OCI-LY3 (cell line): ENCODE measurements around the gene ALG1.
"Not testable (repeated sequence)": the region's sequence is repeated elsewhere in the genome, so short reads cannot be mapped to it uniquely, and the experiment has no call there.

Experiments used
- H2AFZ ChIP-seq: fragments of 200-600, 300-600 bp; shearing (Covaris generic); 2 replicates; pipeline ENCODE4 v1.6.0; 2014; ENCODE audit warnings: antibody characterized with exemption, low read depth, low read length
- H3K27ac ChIP-seq: fragments of 200-600, 300-600 bp; sonication (generic); 2 replicates; pipeline ENCODE4 v1.5.1; 2014; ENCODE audit warnings: mild to moderate bottlenecking, low read length, moderate library complexity, mixed read lengths
- H3K27me3 ChIP-seq: fragments of 200-600, 300-600 bp; sonication (generic); 2 replicates; pipeline ENCODE4 v1.6.1; 2014; ENCODE audit warnings: low read depth, low read length, mixed read lengths
- H3K36me3 ChIP-seq: fragments of 200-600, 300-600 bp; sonication (generic); replicated peaks from 2 replicates; pipeline ENCODE3; 2014; ENCODE audit warnings: low read depth, low read length, mixed read lengths
- H3K4me1 ChIP-seq: fragments of 300-600, 200-600 bp; sonication (generic); 2 replicates; pipeline ENCODE4 v1.6.1; 2014; ENCODE audit warnings: low read length, mixed read lengths
- H3K4me2 ChIP-seq: fragments of 200-600, 300-600 bp; sonication (generic); 2 replicates; pipeline ENCODE4 v1.6.1; 2014; ENCODE audit warnings: low read length, mixed read lengths
- H3K4me3 ChIP-seq: fragments of 300-600, 200-600 bp; sonication (generic); 2 replicates; pipeline ENCODE4 v1.5.1; 2014; ENCODE audit warnings: antibody characterized with exemption, mild to moderate bottlenecking, low read length, moderate library complexity
- H3K79me2 ChIP-seq: fragments of 300-600, 200-600 bp; shearing (Covaris generic); 2 replicates; pipeline ENCODE4 v1.6.1; 2014; ENCODE audit warnings: mild to moderate bottlenecking, low read length, mixed read lengths
- H3K9ac ChIP-seq: fragments of 300-600, 200-600 bp; shearing (Covaris generic); 2 replicates; pipeline ENCODE4 v1.6.0; 2014; ENCODE audit warnings: mild to moderate bottlenecking, low read length, moderate library complexity
- H3K9me3 ChIP-seq: fragments of 200-600, 300-600 bp; shearing (Covaris generic); 2 replicates; pipeline ENCODE4 v1.6.1; 2014; ENCODE audit warnings: low read length, mixed read lengths; ENCODE audit not compliant: insufficient read depth
- H4K20me1 ChIP-seq: fragments of 200-600, 300-600 bp; sonication (generic); 2 replicates; pipeline ENCODE4 v1.6.1; 2016; ENCODE audit warnings: low read length, mixed read lengths; ENCODE audit not compliant: insufficient read depth
- EZH2phosphoT487 ChIP-seq: fragments of 200-600 bp; shearing (Covaris generic); IDR thresholded peaks from 2 replicates; pipeline ENCODE4 v1.6.1; 2018; ENCODE audit warnings: antibody characterized with exemption, mixed run types, low read depth
- TF ChIP-seq, protein P1 (sequence below): fragments of 200-600, 300-600 bp; sonication (generic); IDR thresholded peaks from 2 replicates; pipeline ENCODE4 v1.5.1; 2014; ENCODE audit warnings: antibody characterized with exemption, low read length, low read depth

Gene ALG1

GRCh38 chr16:5041600-5042133, 30.0 kb upstream of the ALG1 start:
- Histone ChIP-seq H3K4me1 (peaks cover 9% of the 10 kb centered on the region; the same call in 1 of the 2 replicates), H3K79me2 (no peaks in the 10 kb centered on the region), H3K4me3 (no peak overlapping the region), H3K9me3 (no peaks in the 10 kb centered on the region), H3K36me3 (no peaks in the 10 kb centered on the region), H3K4me2 (peak overlapping the region; percentile 10; the same call in 1 of the 2 replicates), H3K27ac (no peak overlapping the region), H2AFZ (no peak overlapping the region), H4K20me1 (no peaks in the 10 kb centered on the region), H3K27me3 (peaks cover 32% of the 10 kb centered on the region), H3K9ac (no peak overlapping the region)
- no peak for TF ChIP-seq EZH2phosphoT487
- TF ChIP-seq, protein P1, sequence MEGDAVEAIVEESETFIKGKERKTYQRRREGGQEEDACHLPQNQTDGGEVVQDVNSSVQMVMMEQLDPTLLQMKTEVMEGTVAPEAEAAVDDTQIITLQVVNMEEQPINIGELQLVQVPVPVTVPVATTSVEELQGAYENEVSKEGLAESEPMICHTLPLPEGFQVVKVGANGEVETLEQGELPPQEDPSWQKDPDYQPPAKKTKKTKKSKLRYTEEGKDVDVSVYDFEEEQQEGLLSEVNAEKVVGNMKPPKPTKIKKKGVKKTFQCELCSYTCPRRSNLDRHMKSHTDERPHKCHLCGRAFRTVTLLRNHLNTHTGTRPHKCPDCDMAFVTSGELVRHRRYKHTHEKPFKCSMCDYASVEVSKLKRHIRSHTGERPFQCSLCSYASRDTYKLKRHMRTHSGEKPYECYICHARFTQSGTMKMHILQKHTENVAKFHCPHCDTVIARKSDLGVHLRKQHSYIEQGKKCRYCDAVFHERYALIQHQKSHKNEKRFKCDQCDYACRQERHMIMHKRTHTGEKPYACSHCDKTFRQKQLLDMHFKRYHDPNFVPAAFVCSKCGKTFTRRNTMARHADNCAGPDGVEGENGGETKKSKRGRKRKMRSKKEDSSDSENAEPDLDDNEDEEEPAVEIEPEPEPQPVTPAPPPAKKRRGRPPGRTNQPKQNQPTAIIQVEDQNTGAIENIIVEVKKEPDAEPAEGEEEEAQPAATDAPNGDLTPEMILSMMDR = no peak

GRCh38 chr16:5042574-5043171, 29.0 kb upstream of the ALG1 start:
- no peaks in the 10 kb centered on the region for H3K79me2 ChIP-seq
- no peak overlapping the region for H2AFZ ChIP-seq
- no peak overlapping the region for H3K4me3 ChIP-seq
- no peak overlapping the region for H3K9ac ChIP-seq
- H3K4me2 ChIP-seq = no peak overlapping the region
- peaks cover 9% of the 10 kb centered on the region; the same call in 1 of the 2 replicates for H3K4me1 ChIP-seq
- TF ChIP-seq EZH2phosphoT487 = no peak
- TF ChIP-seq, protein P1 = no peak
- H3K27ac ChIP-seq = no peak overlapping the region
- H3K27me3 ChIP-seq = peaks cover 33% of the 10 kb centered on the region
- no peaks in the 10 kb centered on the region for H4K20me1 ChIP-seq
- H3K9me3 ChIP-seq = no peaks in the 10 kb centered on the region
- no peaks in the 10 kb centered on the region for H3K36me3 ChIP-seq

DNA sequence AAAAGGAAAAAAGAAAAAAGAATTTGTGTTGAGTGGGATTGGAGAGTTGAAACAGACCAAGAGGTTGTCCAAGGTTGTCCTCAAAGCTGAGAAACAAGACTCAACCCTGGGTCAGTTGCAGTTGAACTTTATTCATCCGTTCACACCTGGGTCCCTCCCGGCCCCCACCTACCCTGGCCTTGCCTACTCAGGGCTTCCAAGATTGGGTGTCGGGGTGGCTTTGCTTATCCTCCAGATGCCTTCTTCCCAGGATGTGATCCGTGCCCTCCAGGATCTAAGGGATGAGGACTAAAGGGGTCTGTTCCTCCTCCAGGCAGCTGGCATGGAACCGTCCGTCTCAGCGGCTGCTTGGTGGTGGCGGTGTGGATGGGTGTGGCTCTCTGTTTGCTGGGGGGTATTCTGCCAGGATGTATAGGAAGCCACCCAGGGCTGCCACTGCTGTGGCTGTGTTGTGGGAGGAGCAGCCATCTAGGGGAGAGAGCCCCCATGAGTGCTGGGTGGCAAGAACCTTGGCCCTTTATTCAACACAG, 27.6 kb upstream of the ALG1 start:
- Histone ChIP-seq H3K9me3 (no peaks in the 10 kb centered on the region), H3K4me1 (peaks cover 9% of the 10 kb centered on the region; the same call in 1 of the 2 replicates), H4K20me1 (no peaks in the 10 kb centered on the region), H3K9ac (no peak overlapping the region), H3K4me3 (no peak overlapping the region), H3K4me2 (no peak overlapping the region), H3K79me2 (no peaks in the 10 kb centered on the region), H2AFZ (no peak overlapping the region), H3K27me3 (peaks cover 41% of the 10 kb centered on the region), H3K27ac (no peak overlapping the region), H3K36me3 (no peaks in the 10 kb centered on the region)
- no peak for TF ChIP-seq EZH2phosphoT487
- TF ChIP-seq, protein P1 = no peak

GRCh38 chr16:5044581-5044980, 27.1 kb upstream of the ALG1 start:
- H3K9me3 ChIP-seq, H2AFZ ChIP-seq, H3K4me2 ChIP-seq, H3K9ac ChIP-seq, H3K27ac ChIP-seq, H3K79me2 ChIP-seq, H3K36me3 ChIP-seq, H3K4me1 ChIP-seq, H3K4me3 ChIP-seq, H4K20me1 ChIP-seq: not testable (repeated sequence)
- H3K27me3 ChIP-seq = peaks cover 46% of the 10 kb centered on the region
